ENCODE measurements around the gene PRSS53.

PRSS53 gene

GRCh38 chr16:31077024-31077423 is 11.7 kb downstream of the PRSS53 start:
- DNase-seq: no peak

GRCh38 chr16:31076319-31076718 is 12.4 kb downstream of the PRSS53 start:
- no peak for DNase-seq

- no peak for DNase-seq
These were observed 13.9 kb downstream of the PRSS53 start for GRCh38 chr16:31074814-31075183.

- peak; percentile 100 for DNase-seq
These were observed 14.6 kb downstream of the PRSS53 start, which contains the start of the genes ZNF646 and ZNF668 for GRCh38 chr16:31073970-31074813. Gene ZNF646, plus strand, starts transcription at chr16:31074422. Its CDS starts 1,903 bp downstream, at chr16:31076325. Gene ZNF668, minus strand, starts transcription at chr16:31074240. Its CDS starts 9,781 bp downstream, at chr16:31064459.

- peak; percentile 96 for DNase-seq
These were observed 15.4 kb downstream of the PRSS53 start for GRCh38 chr16:31073142-31073969.

- peak; percentile 62 for DNase-seq
These were observed 16.1 kb downstream of the PRSS53 start for GRCh38 chr16:31072540-31073141.

GRCh38 chr16:31071861-31072260 is 16.9 kb downstream of the PRSS53 start:
- no peak for DNase-seq

GRCh38 chr16:31067342-31067741 is 21.4 kb downstream of the PRSS53 start:
- DNase-seq: no peak

- no peak for DNase-seq
These were observed 23.8 kb downstream of the PRSS53 start for GRCh38 chr16:31064882-31065461.

- no peak for DNase-seq
These were observed 24.7 kb downstream of the PRSS53 start for GRCh38 chr16:31063843-31064611.

- DNase-seq: no peak
These were observed 25.3 kb downstream of the PRSS53 start for GRCh38 chr16:31063495-31063842.

- DNase-seq: no peak
These were observed 26.8 kb downstream of the PRSS53 start for GRCh38 chr16:31061813-31062440.

GRCh38 chr16:31061126-31061812 is 27.5 kb downstream of the PRSS53 start:
- DNase-seq: no peak

GRCh38 chr16:31055613-31056012 is 33.1 kb downstream of the PRSS53 start:
- no peak for DNase-seq

- peak; percentile 57 for DNase-seq
These were observed 36.6 kb downstream of the PRSS53 start for GRCh38 chr16:31052114-31052513.

- no peak for DNase-seq
These were observed 38.3 kb downstream of the PRSS53 start for GRCh38 chr16:31050280-31051030.

- no peak for DNase-seq
These were observed 44.8 kb downstream of the PRSS53 start for GRCh38 chr16:31043898-31044481.

GRCh38 chr16:31043352-31043751 is 45.4 kb downstream of the PRSS53 start:
- DNase-seq: no peak

GRCh38 chr16:31042866-31043265 is 45.9 kb downstream of the PRSS53 start:
- no peak for DNase-seq

- no peak for DNase-seq
These were observed 49.8 kb downstream of the PRSS53 start for GRCh38 chr16:31038993-31039392.
